Posterior cingulate gyrus (tissue), 11 donors: ENCODE measurements around the gene CCPG1.

Experiments
- DNase-seq, 10 donors: peaks; one replicate each; pipeline versions ENCODE4 v3.0.0 to v3.0.0-alpha.2; 2020 to 2021; ENCODE audit warnings: mixed read lengths in 3 of 10
- intact Hi-C: fragments of 100-400 bp; cut with DNase I; formaldehyde crosslinking; loops from one replicate; pipeline ENCODE4 v1.15.1; 2023

Gene CCPG1

DNA sequence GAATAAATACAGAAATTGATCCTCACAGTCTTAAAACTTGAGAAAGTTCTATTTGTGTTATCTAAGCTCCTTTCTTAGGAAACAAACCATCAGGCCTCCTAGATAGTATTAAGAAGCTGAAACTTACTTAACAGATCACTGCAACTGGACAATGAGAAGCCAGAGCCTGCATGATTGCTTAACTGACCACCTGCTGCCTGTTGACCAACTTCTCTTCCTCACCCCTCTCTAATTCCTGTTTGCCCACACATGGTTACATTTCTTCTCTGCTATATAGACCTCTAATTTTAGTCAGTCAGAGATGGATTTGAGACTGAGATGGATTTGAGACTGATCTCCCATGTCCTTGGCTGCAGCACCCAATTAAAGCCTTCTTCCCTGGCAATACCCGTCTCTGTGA lies 13.5 kb downstream of the CCPG1 start:
- DNase-seq = no peak
- intact Hi-C loops = no loop called here

- DNase-seq = no peak
- intact Hi-C loops = no loop called here
Observed at GRCh38 chr15:55389264-55389607, 18.9 kb downstream of the CCPG1 start.

GRCh38 chr15:55387027-55387426 lies 21.1 kb downstream of the CCPG1 start:
- no peak for DNase-seq
- intact Hi-C loops = no loop called here

DNA sequence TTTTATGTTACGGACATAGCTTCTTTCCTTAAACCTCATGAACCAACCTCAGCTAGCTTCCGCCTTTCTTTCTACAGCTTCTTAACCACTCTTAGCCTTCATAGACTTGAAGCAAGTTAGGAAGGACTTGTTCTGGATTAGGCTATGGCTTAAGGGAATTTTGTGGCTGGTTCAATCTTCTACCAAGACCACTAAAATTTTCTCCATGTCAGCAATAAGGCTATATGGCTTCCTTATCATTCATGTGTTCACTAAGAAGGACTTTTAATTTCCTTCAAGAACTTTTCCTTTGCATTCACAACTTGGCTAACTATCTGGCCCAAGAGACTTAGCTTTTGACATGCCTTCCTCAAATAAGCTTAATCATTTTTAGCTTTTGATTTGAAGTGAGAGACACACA lies 24.5 kb downstream of the CCPG1 start:
- intact Hi-C loops = no loop called here
- DNase-seq = no peak

DNA sequence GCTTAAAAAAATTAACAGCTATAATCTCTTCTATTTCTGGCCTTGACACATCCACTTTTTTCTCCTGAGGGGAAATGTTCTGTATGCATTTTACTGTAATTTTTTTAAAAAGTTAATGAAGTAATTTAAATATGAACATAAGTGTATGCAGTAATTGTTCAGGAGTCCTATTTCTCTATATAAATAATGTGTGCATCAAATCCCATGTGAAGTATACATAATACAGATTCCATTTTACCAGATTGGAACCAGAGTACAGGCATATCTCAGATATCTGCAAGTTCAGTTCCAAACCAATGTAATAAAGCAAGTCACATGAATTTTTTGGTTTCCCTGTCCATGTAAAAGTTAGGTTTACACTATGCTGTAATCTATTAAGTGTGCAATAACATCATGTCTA lies 26.6 kb downstream of the CCPG1 start:
- intact Hi-C loops = no loop called here
- DNase-seq = no peak

- no peak for DNase-seq
- intact Hi-C loops = no loop called here
Observed at GRCh38 chr15:55379095-55379494, 29.1 kb downstream of the CCPG1 start.

DNA sequence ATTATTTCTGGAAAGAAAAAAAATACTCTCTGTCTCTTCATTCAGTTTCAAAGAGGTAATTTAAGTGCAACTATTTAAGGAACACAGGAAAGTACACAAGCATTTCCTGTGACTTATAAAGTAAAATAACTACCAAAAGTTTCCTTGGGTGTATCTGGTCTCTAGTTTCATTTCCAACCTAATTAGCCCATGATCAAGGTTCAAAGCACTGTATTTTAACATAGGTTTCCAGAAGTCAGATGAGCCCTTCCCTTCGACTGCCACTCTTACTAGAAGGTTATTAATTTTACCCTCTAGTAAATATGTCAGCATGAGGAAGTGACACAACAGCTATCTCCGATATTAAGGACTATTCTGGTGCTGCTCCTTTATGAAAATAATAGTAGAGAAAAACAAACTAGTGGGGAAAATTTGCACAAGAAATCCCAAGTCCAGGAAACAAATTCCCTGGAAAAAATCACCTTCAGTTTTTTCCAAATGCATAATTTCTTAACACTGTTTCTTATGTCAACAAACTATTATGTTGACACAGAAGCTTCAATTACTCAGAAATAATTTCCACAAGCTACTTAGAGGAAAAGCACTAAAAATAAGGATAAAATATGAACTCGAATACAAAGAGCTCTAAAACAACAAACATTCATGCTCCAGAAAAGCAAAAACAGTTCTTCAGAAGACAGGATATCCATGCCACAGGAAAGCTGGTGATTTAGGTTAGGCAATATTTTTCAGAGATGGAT lies 35.3 kb downstream of the CCPG1 start:
- intact Hi-C loops = no loop called here
- DNase-seq = no peak

- intact Hi-C loops = no loop called here
- no peak for DNase-seq
Observed at GRCh38 chr15:55366981-55367380, 41.2 kb downstream of the CCPG1 start.

GRCh38 chr15:55362641-55363040 lies 45.5 kb downstream of the CCPG1 start:
- intact Hi-C loops = no loop called here
- no peak for DNase-seq

DNA sequence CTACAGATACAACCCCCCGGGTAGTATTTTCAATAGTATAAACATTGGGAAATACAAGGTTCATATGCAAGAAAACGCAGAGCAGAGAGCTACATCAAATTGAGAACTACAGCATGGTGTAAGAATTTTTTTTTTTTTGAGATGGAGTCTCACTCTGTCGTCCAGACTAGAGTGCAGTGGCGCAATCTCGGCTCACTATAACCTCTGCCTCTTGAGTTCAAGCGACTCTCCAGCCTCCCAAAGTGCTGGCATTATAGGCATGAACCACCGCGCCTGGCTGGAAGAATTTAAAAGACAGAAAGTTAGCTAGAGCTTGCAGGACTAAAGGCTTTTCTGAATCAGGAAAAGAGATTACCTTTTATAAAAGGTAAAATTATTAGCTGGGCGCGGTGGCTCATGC lies 47.1 kb downstream of the CCPG1 start:
- intact Hi-C loops = no loop called here
- no peak for DNase-seq

DNA sequence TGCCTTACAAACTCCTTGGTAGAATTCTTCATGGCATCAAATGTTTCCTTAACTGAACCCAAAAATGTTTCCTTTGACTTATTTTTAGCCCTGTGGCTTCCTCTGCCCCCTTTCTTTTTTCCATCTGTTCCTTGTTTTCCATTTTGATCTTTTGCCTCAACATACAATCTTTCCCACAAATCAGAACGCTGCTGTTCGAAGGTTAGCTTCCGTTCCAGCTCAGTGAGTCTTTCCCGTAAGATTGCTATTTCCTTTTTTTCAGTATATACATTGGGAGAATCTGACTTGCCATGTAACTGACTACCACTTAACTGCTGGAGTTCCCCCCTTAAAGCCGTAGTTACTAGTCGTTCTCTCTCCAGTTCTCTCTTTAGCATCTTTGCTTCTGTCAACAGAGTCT lies 47.9 kb downstream of the CCPG1 start:
- no peak for DNase-seq
- intact Hi-C loops = no loop called here

DNA sequence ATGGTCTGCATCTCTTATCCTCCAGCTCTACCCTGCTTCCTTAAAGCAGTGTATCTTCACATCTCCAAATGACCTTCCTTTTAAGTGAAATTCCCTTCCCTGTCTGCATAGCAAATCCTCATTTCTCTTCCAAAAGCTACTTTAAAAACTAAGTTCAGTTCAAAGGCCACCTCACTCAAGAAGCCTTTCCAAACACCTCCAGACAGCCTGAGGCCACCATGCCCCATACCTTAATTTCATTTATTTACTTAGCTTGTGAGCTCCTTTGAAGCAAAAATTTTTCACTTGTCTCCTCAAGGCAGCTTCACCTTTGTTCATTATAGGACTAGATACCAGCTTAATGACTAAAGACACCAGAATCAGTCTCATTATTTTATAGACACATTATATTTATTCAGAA lies 49.7 kb downstream of the CCPG1 start:
- intact Hi-C loops = no loop called here
- DNase-seq = no peak

GRCh38 chr15:55357774-55358173 lies 50.4 kb downstream of the CCPG1 start:
- no peak for DNase-seq
- intact Hi-C loops = no loop called here

GRCh38 chr15:55356985-55357585 lies 51.1 kb downstream of the CCPG1 start:
- intact Hi-C loops = no loop called here
- DNase-seq = no peak

DNA sequence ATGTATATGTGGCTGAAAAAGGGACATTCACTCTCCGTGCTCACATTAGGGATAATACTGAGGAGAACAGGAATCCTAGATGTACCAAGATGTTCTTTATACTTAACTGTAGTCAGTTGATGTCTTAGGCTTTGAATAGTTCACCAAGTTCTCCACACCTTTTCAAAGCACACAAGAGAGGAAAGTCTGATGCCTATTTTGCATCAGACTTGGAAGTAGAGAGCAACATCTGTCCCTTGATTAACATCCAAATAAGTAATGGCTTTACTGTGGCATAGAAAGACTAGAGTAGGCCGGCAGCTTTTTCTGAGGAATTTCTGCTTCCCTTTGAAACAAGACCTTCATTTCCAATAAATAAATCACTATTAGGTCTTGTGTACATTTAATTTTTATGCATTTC lies 55.1 kb downstream of the CCPG1 start:
- no peak for DNase-seq
- intact Hi-C loops = no loop called here

- DNase-seq = no peak
- intact Hi-C loops = no loop called here
Observed at GRCh38 chr15:55349282-55349681, 58.9 kb downstream of the CCPG1 start.

DNA sequence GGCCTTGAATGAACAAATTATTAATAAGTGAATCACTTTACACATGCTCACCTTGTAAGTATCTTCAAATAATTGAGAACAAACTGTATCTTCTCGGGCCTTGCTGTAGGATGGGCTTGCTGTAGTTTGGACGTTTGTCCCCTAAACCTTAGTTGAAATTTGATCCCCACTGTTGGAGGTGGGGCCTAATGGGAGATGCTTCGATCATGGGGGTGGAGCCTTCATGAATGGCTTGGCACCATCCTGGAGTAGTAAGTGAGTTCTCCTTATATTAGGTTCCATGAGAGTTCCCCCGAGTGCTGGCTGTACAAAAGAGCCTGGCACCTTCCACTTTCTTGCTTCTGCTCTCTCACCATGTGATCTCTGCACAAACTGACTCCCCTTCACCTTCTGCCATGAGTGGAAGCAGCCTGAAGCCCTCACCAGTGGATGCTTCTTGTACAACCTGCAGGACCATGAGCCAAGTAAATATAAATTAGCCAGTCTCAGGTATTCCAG lies 59.8 kb downstream of the CCPG1 start:
- DNase-seq = no peak
- intact Hi-C loops = no loop called here

DNA sequence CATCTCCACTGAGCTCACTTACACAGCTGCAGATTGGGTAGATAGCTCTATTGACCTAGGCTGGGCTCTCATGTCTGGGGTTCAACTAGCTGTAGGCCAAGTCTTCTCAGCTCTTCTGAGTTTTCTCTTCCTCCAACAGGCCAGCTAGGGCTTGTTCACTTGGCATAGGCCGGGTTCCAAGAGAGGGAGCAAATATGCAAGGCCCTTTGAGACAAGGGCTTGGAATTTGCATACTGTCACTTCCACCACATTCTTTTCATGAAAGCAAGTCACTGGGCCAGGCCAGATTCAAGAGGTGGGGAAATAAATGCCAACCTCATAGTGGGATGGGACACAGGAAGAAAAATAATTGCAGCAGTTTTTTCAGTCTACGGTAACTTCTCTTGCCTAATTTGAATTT lies 64.0 kb downstream of the CCPG1 start:
- intact Hi-C loops = no loop called here
- DNase-seq = no peak

DNA sequence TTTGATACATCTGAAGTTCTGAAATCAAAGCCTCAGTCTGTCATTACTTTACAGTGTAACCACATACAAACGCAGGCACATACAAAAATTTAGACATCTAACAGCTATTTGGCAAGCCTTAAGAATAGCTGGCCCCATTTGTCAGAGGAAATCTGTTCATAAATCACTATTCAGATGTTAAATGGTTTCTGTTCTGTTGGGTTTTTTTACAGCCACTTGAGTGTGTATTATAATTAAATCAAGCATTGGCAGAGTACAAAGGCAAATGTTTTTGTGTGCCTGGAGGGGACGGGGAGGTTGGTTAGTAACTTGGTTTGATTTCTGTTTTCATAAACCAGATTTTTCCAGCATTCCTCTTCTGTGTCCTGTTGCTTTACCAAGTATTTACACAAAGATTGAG lies 65.0 kb downstream of the CCPG1 start:
- no peak for DNase-seq
- intact Hi-C loops = no loop called here

DNA sequence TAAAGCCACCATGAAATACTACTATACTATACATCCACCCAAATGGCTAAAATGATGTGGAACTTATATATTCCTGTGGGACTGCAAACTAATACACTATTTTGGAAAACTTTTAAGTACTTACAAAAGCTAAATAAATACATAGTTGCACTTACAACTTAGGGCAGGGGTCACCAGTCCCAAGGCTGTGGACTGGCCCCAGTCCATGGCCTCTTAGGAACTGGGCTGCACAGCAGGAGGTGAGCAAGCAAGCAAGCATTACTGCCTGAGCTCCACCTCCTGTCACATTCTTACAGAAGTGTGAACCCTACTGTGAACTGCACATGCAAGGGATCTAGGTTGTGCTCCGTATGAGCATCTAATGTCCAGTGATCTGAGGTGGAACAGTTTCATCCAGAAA lies 71.0 kb downstream of the CCPG1 start:
- no peak for DNase-seq
- intact Hi-C loops = no loop called here

DNA sequence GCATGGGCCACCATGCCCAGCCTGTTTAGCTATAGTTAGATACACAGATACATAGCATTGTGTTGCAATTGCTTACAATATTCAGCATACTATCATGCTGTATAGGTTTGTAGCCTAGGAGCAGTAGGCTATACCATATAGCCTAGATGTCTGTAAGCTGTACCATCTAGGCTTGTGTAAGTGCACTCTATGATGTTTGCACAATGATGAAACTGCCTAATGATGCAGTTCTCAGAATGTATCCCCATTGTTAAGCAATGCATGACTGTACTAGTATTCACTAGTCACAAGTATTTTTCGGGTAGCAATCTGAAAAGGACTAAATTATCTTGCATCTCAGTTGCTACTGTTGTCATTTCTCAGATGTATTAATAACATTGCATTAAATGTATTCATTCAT lies 73.2 kb downstream of the CCPG1 start:
- no peak for DNase-seq
- intact Hi-C loops = no loop called here

DNA sequence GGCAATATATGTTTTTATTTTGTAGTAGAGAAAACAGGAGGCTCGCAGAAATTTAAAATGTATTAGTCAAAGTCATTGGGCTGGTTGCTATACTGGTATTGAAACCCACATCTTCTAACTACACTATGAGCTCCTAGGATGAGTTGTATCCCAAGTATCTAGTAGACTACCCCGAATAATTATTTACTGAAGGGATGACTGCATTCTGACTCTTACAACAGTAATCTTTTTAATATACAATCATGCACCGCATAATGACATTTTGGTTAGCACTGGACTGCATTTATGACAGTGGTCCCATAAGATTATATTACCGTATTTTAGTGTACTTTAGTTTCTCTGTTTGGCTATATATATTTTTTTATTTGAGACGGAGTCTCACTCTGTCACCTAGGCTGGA lies 73.8 kb downstream of the CCPG1 start:
- intact Hi-C loops = no loop called here
- DNase-seq = no peak

GRCh38 chr15:55327387-55327786 lies 80.8 kb downstream of the CCPG1 start:
- intact Hi-C loops = no loop called here
- DNase-seq = no peak
